Uterus (tissue), 4 donors: Measurements from ENCODE around the gene HSPA14. TPM values are rescaled to one million over a fixed set of nuclear protein-coding genes. Genes with fewer than 3 reads are reported as not detected.
"Not testable (repeated sequence)": the region's sequence is repeated elsewhere in the genome, so short reads cannot be mapped to it uniquely, and the experiment has no call there.

Experiments used
- DNase-seq, 2 donors: peaks; one replicate each; pipeline ENCODE4 v3.0.0-alpha.2; 2019 to 2020
- H3K27ac ChIP-seq, 2 donors: fragments of 200-600 bp; sonication (generic); 1 replicate in 1 of 2; 2 replicates in 1 of 2; pipeline ENCODE4 v1.5.1; 2016 to 2018
- H3K27me3 ChIP-seq, 2 donors: fragments of 200-600 bp; sonication (generic); one replicate each; pipeline ENCODE4 v1.5.1; 2018 to 2019; ENCODE audit warnings: control low read depth in 1 of 2
- H3K36me3 ChIP-seq, 2 donors: fragments of 200-600 bp; sonication (generic); one replicate each; pipeline ENCODE4 v1.5.1; 2019; ENCODE audit warnings: control low read depth in 1 of 2
- H3K4me1 ChIP-seq, 2 donors: fragments of 200-600 bp; sonication (generic); one replicate each; pipeline ENCODE4 v1.5.1; 2018 to 2019; ENCODE audit warnings: control low read depth in 1 of 2
- H3K4me3 ChIP-seq, 2 donors: fragments of 200-600 bp; sonication (generic); 1 replicate in 1 of 2; 2 replicates in 1 of 2; pipeline ENCODE4 v1.5.1; 2018 to 2019; ENCODE audit warnings: mild to moderate bottlenecking in 1 of 2
- H3K9me3 ChIP-seq, 2 donors: fragments of 200-600 bp; sonication (generic); one replicate each; pipeline ENCODE4 v1.5.1; 2019; ENCODE audit warnings: control low read depth in 1 of 2
- CTCF ChIP-seq, 4 experiments: fragments of 200-600 bp in 2 of 4; fragments of 450-650 bp in 2 of 4; sonication (generic) in 2 of 4; IDR thresholded peaks; one replicate each; pipeline ENCODE4 v1.5.1; 2016 to 2019; ENCODE audit warnings: antibody characterized with exemption in 4 of 4, mild to moderate bottlenecking in 2 of 4, moderate library complexity in 1 of 4
- POLR2A ChIP-seq, 2 donors: fragments of 450-650 bp; IDR thresholded peaks; one replicate each; pipeline ENCODE4 v1.6.1; 2016; ENCODE audit warnings: antibody characterized with exemption in 2 of 2, mild to moderate bottlenecking in 1 of 2, moderate library complexity in 1 of 2
- intact Hi-C: fragments of 100-400 bp; cut with DNase I; formaldehyde crosslinking; loops from one replicate; pipeline ENCODE4 v1.15.1; 2023; ENCODE audit warnings: low total_unique reads
- total RNA-seq, 4 donors: library from RNA; depleted of rRNA in 3 of 4; stranded (reverse); fragments of >200 nt in 3 of 4; gene quantifications; one replicate each; pipeline versions ENCODE4 v1.1.0 to v1.2.4, GENCODE V29; 2014 to 2023
- donor health status: DM: yes; HTN: yes; CAD: no.

The HSPA14 gene
- total RNA-seq, 4 donors from 2014 or later = 10.4 to 19.4 (median 13.8) TPM

GRCh38 chr10:14806318-14806717 is 31.8 kb upstream of the HSPA14 start:
- H3K4me1 ChIP-seq = no peaks in the 10 kb centered on the region
- DNase-seq = no peak
- H3K9me3 ChIP-seq = no peaks in the 10 kb centered on the region
- no peak overlapping the region for H3K4me3 ChIP-seq
- intact Hi-C loops = no loop called here
- TF ChIP-seq CTCF (IDR thresholded peaks at IDR 0.05) (no peak), POLR2A (IDR thresholded peaks at IDR 0.05) (no peak)
- no peaks in the 10 kb centered on the region for H3K36me3 ChIP-seq
- H3K27me3 ChIP-seq = no peaks in the 10 kb centered on the region
- no peak overlapping the region for H3K27ac ChIP-seq

- Histone ChIP-seq H3K4me1 (no peaks in the 10 kb centered on the region), H3K27ac (no peak overlapping the region), H3K36me3 (no peaks in the 10 kb centered on the region), H3K4me3 (no peak overlapping the region), H3K9me3 (no peaks in the 10 kb centered on the region), H3K27me3 (no peaks in the 10 kb centered on the region)
- no peak for TF ChIP-seq CTCF (IDR thresholded peaks at IDR 0.05)
- no peak for TF ChIP-seq POLR2A (IDR thresholded peaks at IDR 0.05)
- intact Hi-C loops = no loop called here
- no peak for DNase-seq
Measured at GRCh38 chr10:14810969-14811953, 26.8 kb upstream of the HSPA14 start.

GRCh38 chr10:14812271-14812670 is 25.8 kb upstream of the HSPA14 start:
- TF ChIP-seq POLR2A (IDR thresholded peaks at IDR 0.05) = no peak
- no peak for TF ChIP-seq CTCF (IDR thresholded peaks at IDR 0.05)
- no peaks in the 10 kb centered on the region for H3K27me3 ChIP-seq
- H3K36me3 ChIP-seq = no peaks in the 10 kb centered on the region
- DNase-seq = no peak
- H3K4me3 ChIP-seq = no peak overlapping the region
- intact Hi-C loops = no loop called here
- H3K9me3 ChIP-seq = no peaks in the 10 kb centered on the region
- H3K27ac ChIP-seq = no peak overlapping the region
- H3K4me1 ChIP-seq = no peaks in the 10 kb centered on the region

- no peak for DNase-seq
- no peaks in the 10 kb centered on the region for H3K4me1 ChIP-seq
- no peak for TF ChIP-seq CTCF (IDR thresholded peaks at IDR 0.05)
- TF ChIP-seq POLR2A (IDR thresholded peaks at IDR 0.05) = no peak
- H3K4me3 ChIP-seq = no peak overlapping the region
- H3K27me3 ChIP-seq = no peaks in the 10 kb centered on the region
- no peaks in the 10 kb centered on the region for H3K9me3 ChIP-seq
- H3K27ac ChIP-seq = no peak overlapping the region
- intact Hi-C loops = no loop called here
- H3K36me3 ChIP-seq = no peaks in the 10 kb centered on the region
Measured at GRCh38 chr10:14815681-14816080, 22.4 kb upstream of the HSPA14 start.

- H3K9me3 ChIP-seq, H3K4me3 ChIP-seq, H3K4me1 ChIP-seq, H3K36me3 ChIP-seq, DNase-seq, intact Hi-C loops, H3K27me3 ChIP-seq, H3K27ac ChIP-seq: not testable (repeated sequence)
Measured at GRCh38 chr10:14816717-14817116, 21.4 kb upstream of the HSPA14 start.
